Fibroblast of skin of left quadriceps (primary cell): ENCODE measurements around the gene VRK3.
"Not testable (repeated sequence)": the region's sequence is repeated elsewhere in the genome, so short reads cannot be mapped to it uniquely, and the experiment has no call there.

Source experiments
- DNase-seq, 2 experiments: peaks; one replicate each; pipeline ENCODE4 v3.0.0-alpha.2; 2013; ENCODE audit warnings: low read depth in 2 of 2

The VRK3 gene

DNA sequence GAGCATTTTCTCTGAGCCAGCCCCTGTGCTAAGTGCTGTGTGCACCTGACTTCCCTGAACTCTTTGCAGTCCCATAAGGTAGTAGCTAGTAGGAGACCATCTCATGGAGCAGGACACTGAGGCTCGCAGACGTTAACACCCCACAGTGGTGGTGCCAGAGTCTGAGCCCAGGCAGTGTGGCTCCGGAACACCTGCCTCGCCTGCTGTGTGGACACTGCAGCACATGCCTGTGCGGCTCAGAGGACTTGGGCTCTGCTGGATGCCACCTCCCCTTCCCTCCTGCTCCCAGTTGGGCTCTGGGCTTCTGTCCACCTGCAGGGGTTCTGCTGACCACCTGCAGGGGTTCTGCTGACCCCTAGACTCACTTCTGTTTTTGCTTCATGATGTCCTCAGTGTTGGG is 37.2 kb downstream of the VRK3 start:
- DNase-seq: no peak

GRCh38 chr19:49987159-49987698 is 37.9 kb downstream of the VRK3 start:
- DNase-seq: peak; percentile 78 to 80

- no peak for DNase-seq
These were observed 38.8 kb downstream of the VRK3 start for GRCh38 chr19:49986354-49986753.

DNA sequence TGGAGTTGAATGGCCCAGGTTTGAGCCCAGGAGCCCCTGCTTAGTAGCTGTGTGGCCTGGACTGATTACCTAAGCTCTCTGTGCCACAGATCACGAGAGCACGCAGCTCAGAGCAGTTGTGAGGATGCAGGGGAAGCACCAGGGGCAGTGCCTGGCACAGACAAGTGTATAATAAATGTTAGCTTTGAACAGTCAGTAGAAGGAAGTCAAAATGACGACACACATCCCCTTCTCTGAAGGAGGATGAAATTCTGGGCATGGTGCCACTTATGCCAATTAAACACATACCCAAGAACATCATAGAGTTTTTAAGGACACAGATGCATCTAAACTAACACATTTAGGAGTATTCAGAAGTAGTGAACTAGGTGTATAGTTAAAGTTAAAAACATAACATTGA is 39.3 kb downstream of the VRK3 start:
- no peak for DNase-seq

DNA sequence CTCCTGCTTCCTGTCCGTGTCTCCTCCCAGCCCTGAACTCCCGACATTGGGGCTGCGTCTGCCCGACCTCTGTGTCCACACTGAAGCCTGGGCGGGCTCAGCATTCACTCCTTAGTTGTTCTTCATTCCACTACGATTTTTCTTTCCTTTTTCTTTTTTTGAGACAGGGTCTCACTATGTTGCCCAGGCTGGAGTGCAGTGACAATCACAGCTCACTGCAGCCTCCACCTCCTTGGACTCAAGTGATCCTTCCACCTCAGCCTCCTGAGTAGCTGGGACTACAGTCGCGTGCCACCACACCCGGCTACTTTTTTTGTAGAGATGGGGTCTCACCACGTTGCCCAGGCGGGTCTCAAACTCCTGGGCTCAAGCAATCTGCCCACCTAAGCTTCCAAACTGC is 40.7 kb downstream of the VRK3 start:
- DNase-seq: no peak

DNA sequence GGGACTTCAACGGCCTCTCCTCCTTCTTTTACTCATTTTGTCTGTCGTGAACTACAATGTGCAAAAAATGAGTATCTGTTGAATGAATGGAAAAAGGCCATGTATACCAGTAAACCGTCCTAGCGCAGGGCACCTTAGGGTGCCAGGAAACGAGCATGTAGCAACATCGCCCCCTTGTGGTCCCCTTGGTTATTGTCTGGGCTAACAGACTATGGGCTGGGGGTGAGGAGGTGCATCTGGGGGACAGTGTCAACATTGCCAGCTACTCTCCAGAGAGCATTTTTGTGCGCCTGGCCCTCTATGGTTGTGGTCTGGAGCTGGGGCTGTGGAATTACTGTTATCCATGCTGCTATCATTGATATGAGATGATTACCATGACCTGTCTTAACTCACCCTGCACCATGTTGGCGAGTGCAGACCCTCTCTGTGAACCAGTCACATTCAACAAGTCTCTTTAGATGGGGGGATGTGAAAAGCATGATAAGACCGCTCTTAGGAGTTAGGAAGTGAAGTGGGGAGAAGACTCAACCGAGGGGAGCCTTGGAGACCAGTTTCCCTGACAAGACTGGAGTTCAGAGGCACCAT is 41.4 kb downstream of the VRK3 start:
- DNase-seq: no peak

- DNase-seq: no peak
These were observed 43.3 kb downstream of the VRK3 start for GRCh38 chr19:49981603-49982593.

DNA sequence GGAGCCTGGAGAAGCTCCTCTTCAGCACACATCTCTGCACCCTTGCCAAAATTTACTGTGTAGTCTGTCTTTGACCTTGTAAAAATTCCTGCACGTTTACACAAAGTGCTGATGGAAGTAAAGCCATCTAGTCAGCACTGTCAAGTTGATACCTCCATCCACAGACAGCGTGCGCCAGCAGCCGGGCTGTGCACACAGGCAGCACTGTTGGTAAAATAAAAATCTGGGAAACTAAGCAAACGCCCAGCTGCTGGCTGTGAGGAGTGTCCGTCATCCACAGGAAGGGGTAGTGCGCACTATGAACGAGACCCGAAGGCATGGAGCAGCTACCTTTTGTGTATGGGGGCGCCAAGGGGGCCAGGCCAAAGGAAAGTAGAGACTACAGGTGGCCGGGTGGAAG is 46.8 kb downstream of the VRK3 start:
- no peak for DNase-seq

- no peak for DNase-seq
These were observed 47.3 kb downstream of the VRK3 start for GRCh38 chr19:49977881-49978280.

DNA sequence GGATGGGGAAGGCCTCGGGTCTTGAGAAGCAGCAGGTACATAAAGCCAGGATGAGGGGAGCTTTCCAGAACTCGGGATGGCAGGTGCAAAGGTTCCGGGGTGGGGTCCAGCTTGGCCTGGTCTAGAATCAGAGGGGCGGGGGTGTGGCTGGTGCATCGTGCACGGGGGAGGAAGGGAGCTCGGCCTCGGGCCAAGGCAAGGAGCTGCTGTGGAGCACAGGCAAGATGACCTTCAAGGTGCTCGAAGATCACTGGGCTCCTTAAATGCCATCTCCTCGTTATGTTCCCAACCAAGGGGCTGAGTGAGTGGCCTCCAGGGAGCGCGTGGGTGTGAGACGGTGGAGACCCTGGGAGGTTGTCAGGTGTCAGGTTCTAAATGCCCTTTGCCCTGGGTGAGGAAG is 48.1 kb downstream of the VRK3 start:
- no peak for DNase-seq

GRCh38 chr19:49976496-49976895 is 48.7 kb downstream of the VRK3 start:
- DNase-seq: no peak

DNA sequence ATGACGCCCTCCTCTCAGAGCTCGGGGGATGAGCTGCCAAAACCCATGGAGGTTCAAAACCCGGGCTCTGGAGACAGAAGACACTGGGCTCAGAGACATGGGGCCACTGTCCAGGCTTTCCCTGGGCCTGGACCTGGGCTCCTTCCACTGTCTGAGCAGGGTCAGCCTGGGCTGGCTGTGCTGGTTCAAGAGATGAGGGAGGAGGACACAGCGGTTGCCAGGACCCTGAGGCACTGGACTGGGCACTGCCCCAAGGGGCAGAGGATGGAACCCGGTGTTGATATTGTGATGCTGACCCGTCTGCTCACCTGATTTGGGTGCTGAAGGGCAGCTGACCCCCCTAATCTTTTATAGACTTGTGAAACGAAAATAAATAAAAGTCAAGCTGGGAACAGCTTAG is 50.1 kb downstream of the VRK3 start:
- no peak for DNase-seq

DNA sequence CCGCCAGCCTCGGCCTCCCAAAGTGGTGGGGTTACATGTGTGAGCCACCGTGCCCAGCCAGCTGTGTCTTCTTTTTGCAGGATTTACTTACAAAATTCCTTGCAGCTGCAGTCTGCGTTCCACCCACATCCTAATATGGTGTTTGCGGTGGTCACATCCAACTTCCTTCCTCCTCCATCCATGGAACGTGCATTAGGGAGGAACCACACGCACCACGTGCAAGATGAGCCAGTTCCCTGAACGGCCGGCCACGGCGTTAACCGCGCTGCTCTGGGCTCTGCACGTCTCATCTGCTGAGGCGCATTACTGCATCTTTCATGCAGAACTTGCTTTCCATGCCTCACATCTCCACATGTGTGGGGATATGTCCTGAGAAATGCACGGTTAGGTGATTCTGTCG is 51.2 kb downstream of the VRK3 start:
- DNase-seq: no peak

DNA sequence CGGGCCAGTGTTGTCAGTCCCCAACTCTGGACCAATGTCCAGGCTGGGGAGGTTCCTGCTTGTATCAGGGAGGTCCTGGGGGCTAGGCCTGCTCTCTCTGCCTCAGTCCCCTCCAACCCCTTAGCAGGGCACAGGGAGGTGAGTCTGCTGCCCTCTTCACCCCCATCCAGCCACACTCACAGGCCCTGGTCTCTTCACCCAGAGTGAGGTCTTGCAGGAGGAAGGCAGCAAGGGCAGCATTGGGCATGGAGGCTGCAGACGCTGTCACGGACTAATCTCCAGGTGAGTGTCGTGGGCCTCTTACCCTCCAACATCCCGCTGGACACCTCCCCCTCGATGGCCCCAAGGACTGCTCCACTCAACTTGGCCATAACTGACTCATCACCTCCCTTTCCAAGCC is 52.3 kb downstream of the VRK3 start:
- no peak for DNase-seq

DNA sequence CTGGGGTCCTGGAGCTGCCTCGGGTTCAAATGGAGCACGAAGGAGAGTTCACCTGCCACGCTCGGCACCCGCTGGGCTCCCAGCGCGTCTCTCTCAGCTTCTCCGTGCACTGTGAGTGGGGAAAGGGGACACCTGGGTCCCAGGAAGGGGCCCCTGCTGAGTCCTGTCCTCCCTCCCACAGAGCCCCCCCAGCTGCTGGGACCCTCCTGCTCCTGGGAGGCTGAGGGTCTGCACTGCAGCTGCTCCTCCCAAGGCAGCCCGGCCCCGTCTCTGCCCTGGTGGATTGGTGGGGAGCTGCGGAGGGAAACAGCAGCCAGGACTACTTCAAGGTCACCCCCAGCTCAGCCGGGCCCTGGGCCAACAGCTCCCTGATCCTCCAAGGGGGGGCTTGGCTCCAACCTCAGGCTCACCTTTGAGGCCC is 53.2 kb downstream of the VRK3 start:
- DNase-seq: no peak

GRCh38 chr19:49969355-49969754 is 55.8 kb downstream of the VRK3 start:
- DNase-seq: not testable (repeated sequence)

GRCh38 chr19:49968279-49968922 is 56.8 kb downstream of the VRK3 start:
- DNase-seq: no peak

DNA sequence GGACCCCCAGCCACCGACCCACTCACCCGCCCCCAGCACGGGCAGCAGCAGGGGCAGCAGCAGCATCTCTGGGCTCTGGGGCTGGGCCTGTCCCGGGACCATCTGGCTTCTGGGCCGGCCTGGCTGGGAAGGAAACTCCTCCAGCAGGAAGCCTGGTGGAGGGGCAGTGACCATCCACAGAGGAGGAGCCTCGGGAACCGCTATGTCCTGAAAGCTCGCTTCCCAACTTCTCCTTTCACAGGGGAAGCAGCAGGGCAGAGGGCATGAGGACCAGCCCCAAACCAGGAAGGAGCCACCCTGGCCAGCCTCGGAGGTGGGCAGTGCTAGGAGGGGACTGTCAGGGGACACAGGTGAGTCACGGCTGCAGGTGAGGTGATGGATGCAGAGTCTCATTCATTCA is 64.2 kb downstream of the VRK3 start, which contains the start of gene SIGLEC11:
Gene SIGLEC11, minus strand, starts transcription at position 193 of the 400 bp plus-strand sequence. Its CDS starts 91 bp downstream, at position 102.
- not testable (repeated sequence) for DNase-seq

GRCh38 chr19:49959892-49960291 is 65.3 kb downstream of the VRK3 start:
- DNase-seq: not testable (repeated sequence)

DNA sequence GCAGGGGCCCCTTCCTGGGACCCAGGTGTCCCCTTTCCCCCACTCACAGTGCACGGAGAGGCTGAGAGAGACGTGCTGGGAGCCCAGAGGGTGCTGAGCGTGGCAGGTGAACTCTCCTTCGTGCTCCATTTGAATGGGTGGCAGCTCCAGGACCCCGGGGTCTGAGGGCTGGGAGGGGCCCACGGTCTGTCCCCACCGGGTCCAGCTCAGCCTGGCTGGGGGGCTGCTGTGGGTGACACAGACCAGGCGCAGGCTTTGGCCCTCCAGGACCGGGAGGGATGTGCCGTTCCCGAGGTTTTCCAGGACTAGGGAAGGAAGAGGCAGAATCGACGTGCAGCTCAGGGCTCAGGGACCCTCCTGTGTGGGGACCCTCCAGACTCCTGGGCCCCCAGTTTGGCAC is 66.6 kb downstream of the VRK3 start:
- DNase-seq: not testable (repeated sequence)

GRCh38 chr19:49958144-49958543 is 67.0 kb downstream of the VRK3 start:
- DNase-seq: not testable (repeated sequence)

DNA sequence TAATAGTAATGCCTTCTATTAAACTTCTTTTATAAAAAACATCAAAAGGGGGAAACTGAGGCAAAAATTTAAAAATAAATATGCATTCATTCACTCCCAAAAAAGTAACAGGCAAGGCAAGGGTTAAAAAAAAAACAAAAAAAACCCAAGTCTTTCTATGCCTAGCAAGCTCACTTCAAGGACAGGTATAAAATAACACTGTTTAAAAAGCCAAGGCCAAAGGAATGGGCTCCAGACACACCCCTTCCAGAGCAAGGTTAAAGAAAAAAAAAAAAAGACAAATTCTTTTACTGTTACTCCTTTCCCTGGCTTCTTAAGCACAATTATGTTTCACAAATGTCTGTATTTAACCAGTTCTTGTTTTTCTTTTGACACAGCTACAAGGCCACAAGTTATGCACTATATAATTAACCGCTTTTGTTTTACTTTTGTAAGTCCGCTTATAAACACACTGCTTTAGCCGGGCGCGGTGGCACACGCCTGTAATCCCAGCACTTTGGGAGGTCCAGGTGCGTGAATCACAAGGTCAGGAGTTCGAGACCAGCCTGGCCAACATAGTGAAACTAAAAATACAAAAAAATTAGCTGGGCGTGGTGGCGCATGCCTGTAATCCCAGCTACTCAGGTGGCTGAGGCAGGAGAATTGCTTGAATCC is 67.8 kb downstream of the VRK3 start:
- no peak for DNase-seq
